Thoracic aorta (tissue), 2 donors: Measurements from ENCODE around the gene VEGFD. TPM values are rescaled to one million over a fixed set of nuclear protein-coding genes. Genes with fewer than 3 reads are reported as not detected.

Experiments
- ATAC-seq: fragments of 150-250 bp; one replicate; pipeline ENCODE4 v1.8.0; 2017; ENCODE audit warnings: low read depth; ENCODE audit not compliant: insufficient number of reproducible peaks, low FRiP score
- DNase-seq: peaks from one replicate; pipeline ENCODE4 v3.0.0-alpha.2; 2020; ENCODE audit warnings: low spot score
- H3K27ac ChIP-seq, 2 donors: fragments of 200-600 bp; sonication (generic); 1 replicate in 1 of 2; 2 replicates in 1 of 2; pipeline ENCODE4 v1.5.1; 2016; ENCODE audit warnings: mild to moderate bottlenecking in 2 of 2, moderate library complexity in 2 of 2
- H3K27me3 ChIP-seq: fragments of 200-600 bp; sonication (generic); replicated peaks from 2 replicates; pipeline ENCODE4 v1.6.0; 2016; ENCODE audit warnings: mild to moderate bottlenecking; ENCODE audit not compliant: insufficient read depth
- H3K36me3 ChIP-seq: fragments of 200-600 bp; sonication (generic); one replicate; pipeline ENCODE4 v1.5.1; 2016
- H3K4me1 ChIP-seq, 2 donors: fragments of 200-600 bp; sonication (generic); 1 replicate in 1 of 2; 2 replicates in 1 of 2; pipeline versions ENCODE4 v1.5.1 to v1.6.0; 2016; ENCODE audit warnings: low read depth in 2 of 2, mild to moderate bottlenecking in 1 of 2; ENCODE audit not compliant: control insufficient read depth in 1 of 2
- H3K4me3 ChIP-seq: fragments of 200-600 bp; sonication (generic); 2 replicates; pipeline ENCODE4 v1.5.1; 2016; ENCODE audit warnings: mild to moderate bottlenecking
- H3K9me3 ChIP-seq: fragments of 200-600 bp; sonication (generic); 2 replicates; pipeline ENCODE4 v1.5.1; 2016
- CTCF ChIP-seq: fragments of 200-600 bp; sonication (generic); IDR thresholded peaks from one replicate; pipeline ENCODE4 v1.5.1; 2019; ENCODE audit warnings: antibody characterized with exemption
- total RNA-seq, 2 donors: library from RNA; depleted of rRNA; stranded (reverse); fragments of >200 nt; gene quantifications; one replicate each; pipeline versions ENCODE4 v1.1.0 to v1.2.3, GENCODE V29; 2016

Gene VEGFD
- total RNA-seq: 10 to 100 TPM in 1 of 2 donors, 1 to 10 TPM in 1; 3.0 to 19.5 TPM

DNA sequence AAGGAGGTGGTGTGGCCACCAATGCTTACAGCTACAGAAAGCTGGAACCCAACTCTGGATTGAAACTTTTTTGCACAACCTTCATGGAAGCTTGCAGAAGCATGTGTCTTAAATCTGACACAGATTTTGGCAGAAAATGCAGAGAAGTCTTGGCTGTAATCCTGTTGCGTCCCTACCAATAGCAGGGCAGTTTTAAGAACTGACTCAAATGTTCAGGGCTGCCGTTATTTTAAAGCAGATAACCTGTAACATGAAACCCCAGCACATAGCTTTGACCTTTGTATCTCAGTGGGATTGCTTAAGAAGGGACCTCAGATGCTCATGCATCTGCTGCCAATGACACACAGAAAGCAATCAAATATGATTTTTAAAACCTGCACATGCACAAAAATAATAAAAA, at the start of gene VEGFD:
Gene VEGFD (minus strand): TSS at position 110 of the 400 bp plus-strand sequence. CDS start 467 bp downstream, outside the sequence.
- Histone ChIP-seq H3K4me3 (no peak within 1 kb of the TSS), H3K27me3 (no peaks in the 10 kb centered on the region), H3K9me3 (no peaks in the 10 kb centered on the region), H3K27ac (no peak within 1 kb of the TSS), H3K36me3 (no peaks in the 10 kb centered on the region), H3K4me1 (no peaks in the 10 kb centered on the region)
- no peak for DNase-seq
- ATAC-seq: no peak
- TF ChIP-seq CTCF: no peak

DNA sequence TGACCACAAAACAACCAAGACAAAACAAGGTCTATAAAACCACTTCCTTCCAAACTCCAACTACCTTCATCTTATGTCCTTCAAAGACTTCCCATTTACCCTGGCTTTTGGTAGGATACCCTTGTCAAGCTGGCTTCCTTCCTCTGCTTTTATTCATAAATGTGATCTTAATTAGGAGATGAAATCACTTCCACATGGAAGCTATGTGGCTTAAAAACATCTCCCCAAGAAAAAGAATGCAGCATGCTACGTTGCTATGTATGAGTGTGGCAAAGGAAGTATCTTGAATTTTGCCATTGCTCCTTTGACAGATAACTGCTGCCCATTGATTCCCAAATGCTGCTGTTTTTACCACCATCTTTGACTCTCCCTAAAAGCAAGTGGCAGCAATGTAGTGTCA, 46.4 kb upstream of the VEGFD start:
- no peak overlapping the region for H3K4me3 ChIP-seq
- no peak overlapping the region for H3K27ac ChIP-seq
- H3K4me1 ChIP-seq: no peaks in the 10 kb centered on the region
- DNase-seq (no peak), ATAC-seq (no peak)
- no peaks in the 10 kb centered on the region for H3K9me3 ChIP-seq
- H3K27me3 ChIP-seq: no peaks in the 10 kb centered on the region
- no peak for TF ChIP-seq CTCF
- H3K36me3 ChIP-seq: no peaks in the 10 kb centered on the region

- no peak for DNase-seq
- H3K4me1 ChIP-seq: no peaks in the 10 kb centered on the region
- no peak for ATAC-seq
- H3K27ac ChIP-seq: no peak overlapping the region
- no peaks in the 10 kb centered on the region for H3K9me3 ChIP-seq
- H3K27me3 ChIP-seq: no peaks in the 10 kb centered on the region
- no peak overlapping the region for H3K4me3 ChIP-seq
- no peak for TF ChIP-seq CTCF
- H3K36me3 ChIP-seq: no peaks in the 10 kb centered on the region
Measured at GRCh38 chrX:15430076-15430475, 45.9 kb upstream of the VEGFD start.

GRCh38 chrX:15425024-15425423, 40.8 kb upstream of the VEGFD start:
- H3K4me3 ChIP-seq: no peak overlapping the region
- no peaks in the 10 kb centered on the region for H3K4me1 ChIP-seq
- no peaks in the 10 kb centered on the region for H3K27me3 ChIP-seq
- DNase-seq: no peak
- no peak for TF ChIP-seq CTCF
- no peaks in the 10 kb centered on the region for H3K9me3 ChIP-seq
- no peaks in the 10 kb centered on the region for H3K36me3 ChIP-seq
- ATAC-seq: no peak
- no peak overlapping the region for H3K27ac ChIP-seq

DNA sequence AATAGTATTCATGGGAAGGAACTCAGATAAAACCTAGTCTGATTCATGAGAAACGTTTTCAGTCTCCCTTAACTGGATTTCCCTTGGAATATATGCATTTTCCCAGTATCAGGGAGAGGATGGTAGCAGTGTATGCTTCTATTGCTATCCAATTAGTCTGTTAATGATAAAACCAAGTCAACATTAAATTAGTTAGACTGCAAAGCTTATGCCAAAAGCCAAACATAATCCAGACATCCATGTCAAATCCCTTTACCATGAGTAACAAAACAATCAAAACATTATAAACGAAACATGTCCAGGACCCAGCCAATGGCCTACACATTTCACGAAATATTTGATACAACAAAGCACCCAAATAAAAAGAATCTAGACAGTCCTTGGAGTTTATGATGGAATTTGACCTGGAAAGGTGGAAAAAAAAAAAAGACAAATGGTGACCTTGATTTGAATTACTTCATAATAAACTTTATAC, 34.5 kb upstream of the VEGFD start:
- ATAC-seq (no peak), DNase-seq (no peak)
- no peak for TF ChIP-seq CTCF
- Histone ChIP-seq H3K4me1 (no peaks in the 10 kb centered on the region), H3K27me3 (no peaks in the 10 kb centered on the region), H3K27ac (no peak overlapping the region), H3K4me3 (no peak overlapping the region), H3K36me3 (no peaks in the 10 kb centered on the region), H3K9me3 (no peaks in the 10 kb centered on the region)
